OCI-LY1 (cell line): ENCODE measurements around the gene VPS45.

Experiments used
- H2AFZ ChIP-seq: fragments of 200-600 bp; sonication (generic), shearing (Covaris generic); 2 replicates; pipeline ENCODE4 v1.6.0; 2014; ENCODE audit warnings: antibody characterized with exemption, mild to moderate bottlenecking, low read length
- H3F3A ChIP-seq: fragments of 200-600 bp; sonication (generic), shearing (Covaris generic); 2 replicates; pipeline ENCODE4 v1.6.0; 2014; ENCODE audit warnings: mild to moderate bottlenecking, antibody characterized with exemption, low read length, moderate library complexity; ENCODE audit not compliant: insufficient read depth
- H3K27ac ChIP-seq: fragments of 200-600 bp; sonication (generic); 2 replicates; pipeline ENCODE4 v1.5.1; 2014; ENCODE audit warnings: low read length, mixed run types, mild to moderate bottlenecking, low read depth; ENCODE audit not compliant: poor library complexity, severe bottlenecking
- H3K27me3 ChIP-seq: fragments of 200-600 bp; sonication (generic); 2 replicates; pipeline ENCODE4 v1.6.0; 2014; ENCODE audit warnings: antibody characterized with exemption, mild to moderate bottlenecking, low read length, moderate library complexity; ENCODE audit not compliant: insufficient read depth
- H3K36me3 ChIP-seq: fragments of 200-600 bp; sonication (generic); 2 replicates; pipeline ENCODE4 v1.6.1; 2014; ENCODE audit warnings: mild to moderate bottlenecking, antibody characterized with exemption, low read length, moderate library complexity, mixed read lengths; ENCODE audit not compliant: insufficient read depth
- H3K4me1 ChIP-seq: fragments of 200-600 bp; sonication (generic); 2 replicates; pipeline ENCODE4 v1.5.1; 2014; ENCODE audit warnings: mild to moderate bottlenecking, low read length, moderate library complexity; ENCODE audit not compliant: insufficient read depth, severe bottlenecking
- H3K4me2 ChIP-seq: fragments of 200-600 bp; sonication (generic), shearing (Covaris generic); 2 replicates; pipeline ENCODE4 v1.6.1; 2014; ENCODE audit warnings: low read length
- H3K4me3 ChIP-seq: fragments of 200-600 bp; sonication (generic); 2 replicates; pipeline ENCODE4 v1.5.1; 2014; ENCODE audit warnings: low read length, low read depth, mild to moderate bottlenecking, mixed read lengths; ENCODE audit not compliant: poor library complexity, severe bottlenecking
- H3K79me2 ChIP-seq: fragments of 200-600 bp; shearing (Covaris generic); 2 replicates; pipeline ENCODE4 v1.6.1; 2016; ENCODE audit warnings: mixed run types, low read length, mixed read lengths; ENCODE audit not compliant: insufficient read depth
- H3K9ac ChIP-seq: fragments of 200-600 bp; sonication (generic), shearing (Covaris generic); 2 replicates; pipeline ENCODE4 v1.6.1; 2014; ENCODE audit warnings: mild to moderate bottlenecking, low read length, mixed read lengths
- H3K9me2 ChIP-seq: fragments of 200-600 bp; sonication (generic), shearing (Covaris generic); 2 replicates; pipeline ENCODE4 v1.6.1; 2014; ENCODE audit warnings: low read depth, mild to moderate bottlenecking, low read length, mixed read lengths
- H3K9me3 ChIP-seq: fragments of 200-600 bp; shearing (Covaris generic); 2 replicates; pipeline ENCODE4 v1.6.1; 2014; ENCODE audit warnings: low read length, mixed read lengths
- H4K20me1 ChIP-seq: fragments of 200-600 bp; sonication (generic), shearing (Covaris generic); 2 replicates; pipeline ENCODE4 v1.6.0; 2016; ENCODE audit warnings: mild to moderate bottlenecking, low read length; ENCODE audit not compliant: insufficient read depth
- EZH2 ChIP-seq: fragments of 200-600 bp; sonication (generic), shearing (Covaris generic); IDR thresholded peaks from 2 replicates; pipeline ENCODE4 v1.8.0; 2017; ENCODE audit warnings: borderline replicate concordance, mixed run types, mild to moderate bottlenecking, antibody characterized with exemption, low read length, moderate library complexity, mixed read lengths
- TF ChIP-seq, protein P1 (sequence below): fragments of 200-600 bp; sonication (generic), shearing (Covaris generic); IDR thresholded peaks from 2 replicates; pipeline ENCODE4 v1.5.1; 2017; ENCODE audit warnings: mild to moderate bottlenecking, antibody characterized with exemption, low read length, moderate library complexity, mixed read lengths

Gene VPS45

DNA sequence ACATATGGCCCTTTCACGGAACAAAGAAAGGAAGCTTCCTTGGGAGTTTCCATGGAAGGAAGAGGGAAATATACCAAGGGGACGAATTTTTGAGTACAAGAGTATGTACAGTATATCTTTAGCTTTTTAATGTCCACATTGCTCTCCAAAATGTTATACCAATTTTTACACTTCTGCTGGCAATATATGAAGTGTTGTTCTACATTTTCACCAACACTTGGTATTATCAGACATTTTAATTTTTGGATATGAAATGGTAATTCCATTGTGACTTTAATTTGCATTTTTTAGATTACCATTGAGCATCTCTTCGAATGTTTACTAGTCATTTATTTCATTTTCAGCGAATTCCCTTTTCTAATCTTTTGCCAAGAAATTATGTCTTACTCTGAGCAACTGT lies 5.5 kb upstream of the VPS45 start:
- Histone ChIP-seq H3K36me3 (no peaks in the 10 kb centered on the region), H3F3A (0 out of 2 replicates have a peak, but pooled peaks cover 8% of the 10 kb centered on the region), H3K4me1 (peaks cover 16% of the 10 kb centered on the region), H3K9me3 (no peaks in the 10 kb centered on the region), H3K9ac (no peak overlapping the region), H2AFZ (no peak overlapping the region), H3K27ac (no peak overlapping the region), H3K9me2 (no peaks in the 10 kb centered on the region), H3K4me3 (no peak overlapping the region), H3K27me3 (no peaks in the 10 kb centered on the region), H3K79me2 (no peaks in the 10 kb centered on the region), H4K20me1 (no peaks in the 10 kb centered on the region), H3K4me2 (no peak overlapping the region)
- TF ChIP-seq, protein P1, sequence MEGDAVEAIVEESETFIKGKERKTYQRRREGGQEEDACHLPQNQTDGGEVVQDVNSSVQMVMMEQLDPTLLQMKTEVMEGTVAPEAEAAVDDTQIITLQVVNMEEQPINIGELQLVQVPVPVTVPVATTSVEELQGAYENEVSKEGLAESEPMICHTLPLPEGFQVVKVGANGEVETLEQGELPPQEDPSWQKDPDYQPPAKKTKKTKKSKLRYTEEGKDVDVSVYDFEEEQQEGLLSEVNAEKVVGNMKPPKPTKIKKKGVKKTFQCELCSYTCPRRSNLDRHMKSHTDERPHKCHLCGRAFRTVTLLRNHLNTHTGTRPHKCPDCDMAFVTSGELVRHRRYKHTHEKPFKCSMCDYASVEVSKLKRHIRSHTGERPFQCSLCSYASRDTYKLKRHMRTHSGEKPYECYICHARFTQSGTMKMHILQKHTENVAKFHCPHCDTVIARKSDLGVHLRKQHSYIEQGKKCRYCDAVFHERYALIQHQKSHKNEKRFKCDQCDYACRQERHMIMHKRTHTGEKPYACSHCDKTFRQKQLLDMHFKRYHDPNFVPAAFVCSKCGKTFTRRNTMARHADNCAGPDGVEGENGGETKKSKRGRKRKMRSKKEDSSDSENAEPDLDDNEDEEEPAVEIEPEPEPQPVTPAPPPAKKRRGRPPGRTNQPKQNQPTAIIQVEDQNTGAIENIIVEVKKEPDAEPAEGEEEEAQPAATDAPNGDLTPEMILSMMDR: no peak
- TF ChIP-seq EZH2: no peak

DNA sequence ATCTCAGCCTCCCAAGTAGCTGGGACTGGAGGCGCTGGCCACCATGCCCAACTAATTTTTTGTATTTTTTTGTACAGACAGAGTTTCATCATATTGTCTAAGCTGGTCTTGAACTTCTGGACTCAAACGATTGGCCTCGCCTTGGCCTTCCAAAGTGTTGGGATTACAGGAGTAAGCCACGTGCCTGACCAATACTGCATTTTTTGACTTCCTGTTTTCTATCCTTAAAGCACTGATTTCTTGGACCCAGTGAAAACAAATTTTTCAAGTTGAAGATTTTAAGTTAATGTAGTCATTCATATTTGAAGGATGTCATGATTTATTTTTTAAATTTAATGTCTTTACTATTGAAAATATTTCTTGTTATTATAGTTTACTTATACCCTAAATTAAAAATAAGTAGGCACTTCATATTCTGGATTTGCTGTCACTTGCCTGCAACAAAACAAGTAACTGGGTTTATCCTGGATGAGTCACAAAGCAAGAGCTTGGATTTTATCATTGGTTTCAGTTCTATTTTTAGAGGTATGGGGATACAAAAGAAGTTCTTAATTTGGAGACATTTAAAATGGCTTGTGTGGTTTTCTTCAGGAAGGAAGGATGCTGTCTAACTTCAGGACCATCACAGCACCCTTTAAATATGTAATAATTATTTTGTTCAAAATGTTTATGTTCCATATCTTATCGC lies 2.2 kb upstream of the VPS45 start:
- no peak overlapping the region; the same call in 1 of the 2 replicates for H3K9ac ChIP-seq
- H3K4me3 ChIP-seq: no peak overlapping the region
- H2AFZ ChIP-seq: no peak overlapping the region

DNA sequence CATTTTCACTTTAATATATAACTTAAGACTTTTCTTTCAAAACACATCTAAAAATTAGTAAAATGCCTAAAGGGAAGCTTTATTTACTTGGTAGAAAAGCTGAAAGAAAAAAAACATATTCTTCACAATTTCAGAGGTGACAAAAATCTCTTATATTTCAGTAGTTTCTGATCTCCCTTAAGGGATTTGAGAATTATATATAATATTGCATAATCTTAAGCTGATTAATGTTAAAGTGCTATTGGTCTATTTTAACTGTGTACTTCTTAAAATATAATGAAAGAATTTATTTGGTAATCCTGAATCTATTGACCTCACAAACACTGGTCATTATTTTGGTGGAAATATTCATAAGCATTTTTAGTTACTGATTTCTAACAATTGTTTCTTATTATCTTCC lies 1.2 kb upstream of the VPS45 start:
- H3K4me1 ChIP-seq: peaks cover 28% of the 10 kb centered on the region
- H3K27me3 ChIP-seq: no peaks in the 10 kb centered on the region
- H3F3A ChIP-seq: 0 out of 2 replicates have a peak, but pooled peaks cover 8% of the 10 kb centered on the region
- H3K79me2 ChIP-seq: no peaks in the 10 kb centered on the region
- no peaks in the 10 kb centered on the region for H3K9me2 ChIP-seq
- no peaks in the 10 kb centered on the region for H4K20me1 ChIP-seq
- peak overlapping the region; percentile 94 for H3K4me2 ChIP-seq
- H3K9ac ChIP-seq: peak overlapping the region; percentile 95
- peak overlapping the region; percentile 81 for H3K27ac ChIP-seq
- peak overlapping the region; percentile 88 for H3K4me3 ChIP-seq
- H3K9me3 ChIP-seq: no peaks in the 10 kb centered on the region
- TF ChIP-seq EZH2: no peak
- TF ChIP-seq, protein P1: no peak
- H3K36me3 ChIP-seq: peaks cover 7% of the 10 kb centered on the region; the same call in 1 of the 2 replicates
- H2AFZ ChIP-seq: peak overlapping the region; percentile 71; the same call in 1 of the 2 replicates

More for the DNA sequence above, 2.2 kb upstream of the VPS45 start:
- Histone ChIP-seq H3F3A (0 out of 2 replicates have a peak, but pooled peaks cover 8% of the 10 kb centered on the region), H3K9me3 (no peaks in the 10 kb centered on the region), H3K36me3 (peaks cover 7% of the 10 kb centered on the region; the same call in 1 of the 2 replicates), H3K4me1 (peaks cover 28% of the 10 kb centered on the region), H3K9me2 (no peaks in the 10 kb centered on the region), H3K4me2 (peak overlapping the region; percentile 94), H3K27ac (no peak overlapping the region), H3K79me2 (no peaks in the 10 kb centered on the region), H3K27me3 (no peaks in the 10 kb centered on the region), H4K20me1 (no peaks in the 10 kb centered on the region)
- TF ChIP-seq EZH2: no peak
- TF ChIP-seq, protein P1: no peak
